H1 (cell line): Measurements from ENCODE around the gene SRSF9. TPM values are rescaled to one million over a fixed set of nuclear protein-coding genes. Genes with fewer than 3 reads are reported as not detected.

Source experiments
- CTCF ChIA-PET: fragments of 300-600 bp; sonication (Branson Sonifier 250); formaldehyde crosslinking; loops from one replicate; lab custom pipeline; 2021; ENCODE audit not compliant: partially characterized antibody; lab: Charles Lee
- POLR2A ChIA-PET: fragments of 300-600 bp; sonication (Branson Sonifier 250); formaldehyde crosslinking; loops from one replicate; lab custom pipeline; 2021; ENCODE audit warnings: inconsistent platforms; ENCODE audit not compliant: partially characterized antibody; lab: Charles Lee
- DNase-seq, 2 experiments: peaks; one replicate each; pipeline versions ENCODE4 v3.0.0 to v3.0.0-alpha.2; 2010 to 2022; ENCODE audit warnings: low spot score in 2 of 2, low read depth in 1 of 2, mixed read lengths in 1 of 2
- FAIRE-seq: peaks from 2 replicates; lab custom pipeline; 2011; peaks lifted over from hg19 to GRCh38; lab: Jason Lieb, UNC
- H2AFZ ChIP-seq: 2 replicates; pipeline ENCODE4 v1.8.1; 2012; ENCODE audit warnings: low read length, inconsistent platforms
- H2AK5ac ChIP-seq: 2 replicates; pipeline ENCODE4 v1.6.1; 2013; ENCODE audit warnings: low read depth, low read length
- H2BK120ac ChIP-seq: replicated peaks from 2 replicates; pipeline ENCODE3; 2013; ENCODE audit warnings: low read depth, low read length, inconsistent platforms
- H2BK12ac ChIP-seq: 2 replicates; pipeline ENCODE4 v1.6.1; 2013; ENCODE audit warnings: low read depth, low read length
- H2BK15ac ChIP-seq: 2 replicates; pipeline ENCODE4 v1.6.1; 2013; ENCODE audit warnings: low read length
- H2BK20ac ChIP-seq: 2 replicates; pipeline ENCODE4 v1.6.1; 2013; ENCODE audit warnings: low read length
- H2BK5ac ChIP-seq: 2 replicates; pipeline ENCODE4 v1.6.1; 2013; ENCODE audit warnings: low read depth, low read length
- H3K14ac ChIP-seq: 2 replicates; pipeline ENCODE4 v1.6.1; 2013; ENCODE audit warnings: inconsistent platforms; ENCODE audit not compliant: insufficient read length
- H3K18ac ChIP-seq: 2 replicates; pipeline ENCODE4 v1.6.1; 2013; ENCODE audit warnings: low read length; ENCODE audit errors: extremely low read depth
- H3K23ac ChIP-seq: 2 replicates; pipeline ENCODE4 v1.6.1; 2013; ENCODE audit warnings: inconsistent platforms; ENCODE audit not compliant: insufficient read length
- H3K23me2 ChIP-seq: 2 replicates; pipeline ENCODE4 v1.6.1; 2013; ENCODE audit warnings: low read depth, low read length
- H3K27ac ChIP-seq: 2 replicates; pipeline ENCODE4 v1.6.1; 2011; ENCODE audit warnings: low read depth, low read length, inconsistent platforms
- H3K27me3 ChIP-seq, 4 experiments: replicated peaks in 1 of 4; 1 replicate in 1 of 4; 2 replicates in 3 of 4; pipeline versions ENCODE4 v1.6.1 to v1.8.1; 2011 to 2013; ENCODE audit warnings: low read length in 3 of 4, mild to moderate bottlenecking in 3 of 4, inconsistent platforms in 2 of 4, mixed read lengths in 2 of 4, moderate library complexity in 1 of 4; ENCODE audit not compliant: control insufficient read depth in 3 of 4, insufficient read depth in 3 of 4; ENCODE audit errors: extremely low read depth in 1 of 4
- H3K36me3 ChIP-seq, 4 experiments: 2 replicates each; pipeline versions ENCODE4 v1.6.1 to v1.8.1; 2011 to 2013; ENCODE audit warnings: mild to moderate bottlenecking in 4 of 4, low read length in 3 of 4, moderate library complexity in 2 of 4, control low read depth in 1 of 4, inconsistent platforms in 1 of 4; ENCODE audit not compliant: insufficient read depth in 4 of 4, control insufficient read depth in 2 of 4
- H3K4ac ChIP-seq: replicated peaks from 2 replicates; pipeline ENCODE3; 2013; ENCODE audit warnings: low read length, low read depth, mixed read lengths, inconsistent platforms; ENCODE audit not compliant: insufficient read length
- H3K4me1 ChIP-seq, 4 experiments: replicated peaks in 1 of 4; 1 replicate in 1 of 4; 2 replicates in 3 of 4; pipeline versions ENCODE4 v1.6.1 to v1.8.1; 2011 to 2013; ENCODE audit warnings: low read length in 3 of 4, inconsistent platforms in 2 of 4, mixed read lengths in 1 of 4; ENCODE audit not compliant: insufficient read depth in 4 of 4, control insufficient read depth in 3 of 4
- H3K4me2 ChIP-seq, 2 experiments: 2 replicates each; pipeline versions ENCODE4 v1.6.1 to v1.8.1; 2011 to 2013; ENCODE audit warnings: low read depth in 2 of 2, low read length in 2 of 2, control low read depth in 1 of 2, inconsistent platforms in 1 of 2, mild to moderate bottlenecking in 1 of 2; ENCODE audit not compliant: insufficient read depth in 1 of 2
- H3K4me3 ChIP-seq, 4 experiments: fragments of 200-600, 300-600 bp in 1 of 4; sonication (generic), shearing (Covaris generic), sonication (Bioruptor Twin) in 1 of 4; 2 replicates each; pipeline versions ENCODE4 v1.5.1 to v1.8.1; 2011 to 2016; ENCODE audit warnings: low read length in 4 of 4, low read depth in 3 of 4, control low read depth in 2 of 4, inconsistent platforms in 2 of 4, mild to moderate bottlenecking in 2 of 4, mixed read lengths in 1 of 4, moderate library complexity in 1 of 4; ENCODE audit not compliant: insufficient read depth in 2 of 4; ENCODE audit errors: extremely low read depth in 1 of 4
- H3K56ac ChIP-seq: replicated peaks from 2 replicates; pipeline ENCODE3; 2013; ENCODE audit warnings: low read depth, mild to moderate bottlenecking, mixed read lengths, low read length, inconsistent platforms; ENCODE audit not compliant: insufficient read length
- H3K79me1 ChIP-seq: 2 replicates; pipeline ENCODE4 v1.6.1; 2013; ENCODE audit warnings: low read depth, low read length, control low read depth
- H3K79me2 ChIP-seq, 2 experiments: 2 replicates each; pipeline versions ENCODE4 v1.6.1 to v1.8.1; 2012 to 2013; ENCODE audit warnings: low read length in 2 of 2, mild to moderate bottlenecking in 2 of 2, inconsistent platforms in 1 of 2; ENCODE audit not compliant: insufficient read depth in 2 of 2, control insufficient read depth in 1 of 2
- H3K9ac ChIP-seq, 4 experiments: replicated peaks in 1 of 4; 1 replicate in 1 of 4; 2 replicates in 3 of 4; pipeline versions ENCODE4 v1.6.1 to v1.8.1; 2011 to 2013; ENCODE audit warnings: low read depth in 3 of 4, low read length in 3 of 4, control low read depth in 2 of 4, mild to moderate bottlenecking in 2 of 4, moderate library complexity in 2 of 4, inconsistent platforms in 1 of 4; ENCODE audit errors: extremely low read depth in 1 of 4
- H3K9me3 ChIP-seq, 2 experiments: 2 replicates each; pipeline versions ENCODE4 v1.6.1 to v1.8.1; 2012 to 2013; ENCODE audit warnings: mild to moderate bottlenecking in 2 of 2, moderate library complexity in 2 of 2, control low read depth in 1 of 2, inconsistent platforms in 1 of 2, low read depth in 1 of 2, low read length in 1 of 2, mixed read lengths in 1 of 2; ENCODE audit not compliant: insufficient read depth in 2 of 2
- H4K20me1 ChIP-seq, 2 experiments: replicated peaks in 1 of 2; 2 replicates each; pipeline versions ENCODE3 to v1.8.1; 2011 to 2013; ENCODE audit warnings: inconsistent platforms in 2 of 2, low read length in 2 of 2, mild to moderate bottlenecking in 1 of 2; ENCODE audit not compliant: insufficient read depth in 2 of 2, control insufficient read depth in 1 of 2
- H4K5ac ChIP-seq: 2 replicates; pipeline ENCODE4 v1.6.1; 2013; ENCODE audit warnings: low read length, low read depth, mixed read lengths, inconsistent platforms; ENCODE audit not compliant: insufficient read length
- H4K8ac ChIP-seq: 2 replicates; pipeline ENCODE4 v1.8.0; 2013; ENCODE audit warnings: mild to moderate bottlenecking, moderate library complexity, low read length, inconsistent platforms; ENCODE audit not compliant: insufficient read depth; ENCODE audit errors: extremely low read depth
- H4K91ac ChIP-seq: replicated peaks from 2 replicates; pipeline ENCODE3; 2013; ENCODE audit warnings: low read length, mixed read lengths, inconsistent platforms; ENCODE audit not compliant: insufficient read length
- CEBPB ChIP-seq: IDR thresholded peaks from 2 replicates; pipeline ENCODE4 v1.6.1; 2012; ENCODE audit warnings: low read depth, low read length
- EP300 ChIP-seq, 2 experiments: IDR thresholded peaks; 1 replicate in 1 of 2; 2 replicates in 1 of 2; pipeline ENCODE4 v1.6.1; 2011 to 2012; ENCODE audit warnings: low read depth in 2 of 2, low read length in 2 of 2, mild to moderate bottlenecking in 2 of 2, borderline replicate concordance in 1 of 2, inconsistent platforms in 1 of 2, moderate library complexity in 1 of 2
- HDAC2 ChIP-seq, 2 experiments: fragments of 300-600 bp in 1 of 2; sonication (generic) in 1 of 2; IDR thresholded peaks; 2 replicates each; pipeline ENCODE4 v1.6.1; 2011 to 2012; ENCODE audit warnings: low read depth in 2 of 2, low read length in 2 of 2, mild to moderate bottlenecking in 2 of 2, moderate library complexity in 2 of 2, borderline replicate concordance in 1 of 2, inconsistent platforms in 1 of 2
- HDAC6 ChIP-seq: IDR thresholded peaks from one replicate; pipeline ENCODE4 v1.7.1; 2012; ENCODE audit warnings: low read depth, mild to moderate bottlenecking, inconsistent platforms, low read length, moderate library complexity
- JUND ChIP-seq: IDR thresholded peaks from 2 replicates; pipeline ENCODE4 v1.6.1; 2011; ENCODE audit warnings: mild to moderate bottlenecking, improper control_type of control experiment, low read length
- RAD21 ChIP-seq, 2 experiments: IDR thresholded peaks in 1 of 2; conservative IDR thresholded peaks in 1 of 2; 2 replicates each; pipeline ENCODE4 v1.6.1; 2011; ENCODE audit warnings: low read depth in 2 of 2, low read length in 2 of 2, improper control_type of control experiment in 1 of 2, inconsistent platforms in 1 of 2, mild to moderate bottlenecking in 1 of 2, moderate library complexity in 1 of 2
- SIN3A ChIP-seq, 2 experiments: IDR thresholded peaks in 1 of 2; conservative IDR thresholded peaks in 1 of 2; 2 replicates each; pipeline ENCODE4 v1.6.1; 2011 to 2012; ENCODE audit warnings: low read length in 2 of 2, improper control_type of control experiment in 1 of 2, low read depth in 1 of 2, mild to moderate bottlenecking in 1 of 2
- SRF ChIP-seq: IDR thresholded peaks from 2 replicates; pipeline ENCODE4 v1.6.1; 2011; ENCODE audit warnings: mild to moderate bottlenecking, low read depth, low read length, moderate library complexity
- TAF7 ChIP-seq: optimal IDR thresholded peaks from 2 replicates; pipeline ENCODE3; 2011; ENCODE audit warnings: low read depth, mild to moderate bottlenecking, inconsistent platforms, low read length, moderate library complexity, borderline replicate concordance
- WGBS, 2 experiments: shearing (Covaris generic) in 1 of 2; methylation state at CpG; one replicate each; pipeline versions ENCODE4 v1.1.6 to v1.1.7; 2013 to 2015; ENCODE audit warnings: low lambda C conversion rate in 2 of 2, mixed read lengths in 2 of 2, inconsistent platforms in 1 of 2, low coverage in 1 of 2, missing lambda C conversion rate in 1 of 2; ENCODE audit not compliant: insufficient replicate concordance in 2 of 2, insufficient coverage in 1 of 2, insufficient read length in 1 of 2; ENCODE audit errors: extremely low coverage in 1 of 2, missing lambda C conversion rate in 1 of 2; 5-methylcytosine and 5-hydroxymethylcytosine counted together
- polyA plus RNA-seq, 7 experiments: library from polyadenylated mRNA; depleted of rRNA in 3 of 7; stranded (reverse) in 5 of 7; unstranded in 2 of 7; fragments of >200 nt in 5 of 7; fragments of 200-250 nt in 2 of 7; gene quantifications; 1 replicate in 5 of 7; 2 replicates in 1 of 7; 4 replicates in 1 of 7; pipeline versions ENCODE4 v1.2.1 to v1.2.3, GENCODE V29; 2011 to 2013; ENCODE audit warnings: missing spikeins in 2 of 7, mixed read lengths in 2 of 7
- total RNA-seq: library from RNA; stranded (reverse); fragmentation: NEBNext Ultra II Directional; extraction: Animal tissue kit (Norgen Biotek cat#: 25700); gene quantifications from 2 replicates; pipeline ENCODE4 v1.2.1, GENCODE V29; 2021
- TF ChIP-seq, protein P1 (sequence below): IDR thresholded peaks from 2 replicates; pipeline ENCODE4 v1.6.1; 2011; ENCODE audit warnings: low read length, improper control_type of control experiment

The SRSF9 gene
- total and polyA plus RNA-seq, 2 of the 8 experiments (the other 6 are each of a cell fraction or from before 2014, with no cell fraction given), result 172 to 304 TPM

DNA sequence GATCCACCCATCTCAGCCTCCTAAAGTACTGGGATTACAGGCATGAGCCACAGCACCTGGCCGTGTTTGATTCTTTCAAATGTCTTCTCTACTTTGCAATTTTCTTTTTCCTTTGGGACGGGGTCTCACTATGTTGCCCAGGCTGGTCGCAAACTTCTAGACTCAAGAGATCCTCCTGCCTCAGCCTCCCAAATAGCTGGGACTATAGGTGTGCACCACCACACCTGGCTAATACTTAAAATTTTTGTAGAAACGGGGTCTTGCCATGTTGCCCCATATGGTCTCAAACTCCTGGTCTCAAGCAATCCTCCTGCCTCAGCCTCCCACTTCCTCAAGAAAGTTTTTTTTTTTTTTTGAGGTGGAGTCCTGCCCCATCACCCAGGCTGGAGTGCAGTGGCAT, 21.6 kb downstream of the SRSF9 start:
- POLR2A ChIA-PET, result interaction anchor here (0.6 to 19.6 kb wide), 8 partner anchors 8 to 156 kb away, joined by 3 to 365 read pairs (median 8); partner anchors contain the start of genes COX6A1, RNU4-2 and SRSF9
- H4K8ac ChIP-seq, result no peak overlapping the region
- no peak overlapping the region for H4K5ac ChIP-seq
- H2AK5ac ChIP-seq, result no peak overlapping the region
- H3K79me1 ChIP-seq, result peaks cover 5% of the 10 kb centered on the region
- no peak overlapping the region for H4K91ac ChIP-seq
- H3K56ac ChIP-seq, result no peak overlapping the region
- no peaks in the 10 kb centered on the region for H3K9me3 ChIP-seq
- H3K4me2 ChIP-seq, result no peak overlapping the region; a peak in 1 of 4 replicates
- H3K79me2 ChIP-seq, result peaks cover 17 to 57% of the 10 kb centered on the region in 2 experiments
- H3K27me3 ChIP-seq, result no peaks in the 10 kb centered on the region
- no peak overlapping the region for H2BK12ac ChIP-seq
- CTCF ChIA-PET, result interaction anchor here (0.6 to 2.6 kb wide), 10 partner anchors 9 to 485 kb away, joined by 3 to 20 read pairs (median 4); no protein-coding TSS in a partner anchor
- no peak overlapping the region for H3K18ac ChIP-seq
- H2BK20ac ChIP-seq, result no peak overlapping the region
- peaks cover 5 to 37% (median 18%) of the 10 kb centered on the region in 4 experiments; a peak in 7 of 8 replicates for H3K36me3 ChIP-seq
- H2BK120ac ChIP-seq, result no peak overlapping the region
- H3K23ac ChIP-seq, result no peak overlapping the region
- H3K9ac ChIP-seq, result no peak overlapping the region
- H2BK15ac ChIP-seq, result no peak overlapping the region
- TF ChIP-seq CEBPB, result no peak
- no peak for TF ChIP-seq RAD21 (IDR thresholded peaks at IDR 0.05 in 1 of 2, conservative IDR thresholded peaks at IDR 0.05 in 1 of 2; ENCODE audit: low read depth in 2 of 2, low read length in 2 of 2)
- no peak for TF ChIP-seq HDAC2 (IDR thresholded peaks at IDR 0.05; ENCODE audit: borderline replicate concordance in 1 of 2, low read depth in 2 of 2, low read length in 2 of 2)
- no peak for TF ChIP-seq SRF
- TF ChIP-seq EP300 (IDR thresholded peaks at IDR 0.05; ENCODE audit: borderline replicate concordance in 1 of 2, low read depth in 2 of 2, low read length in 2 of 2), result no peak
- TF ChIP-seq TAF7, result no peak
- TF ChIP-seq, protein P1, sequence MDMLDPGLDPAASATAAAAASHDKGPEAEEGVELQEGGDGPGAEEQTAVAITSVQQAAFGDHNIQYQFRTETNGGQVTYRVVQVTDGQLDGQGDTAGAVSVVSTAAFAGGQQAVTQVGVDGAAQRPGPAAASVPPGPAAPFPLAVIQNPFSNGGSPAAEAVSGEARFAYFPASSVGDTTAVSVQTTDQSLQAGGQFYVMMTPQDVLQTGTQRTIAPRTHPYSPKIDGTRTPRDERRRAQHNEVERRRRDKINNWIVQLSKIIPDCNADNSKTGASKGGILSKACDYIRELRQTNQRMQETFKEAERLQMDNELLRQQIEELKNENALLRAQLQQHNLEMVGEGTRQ, result no peak
- TF ChIP-seq HDAC6, result no peak
- no peak for TF ChIP-seq JUND
- TF ChIP-seq SIN3A (conservative IDR thresholded peaks at IDR 0.05 in 1 of 2, IDR thresholded peaks at IDR 0.05 in 1 of 2; ENCODE audit: low read depth in 1 of 2, low read length in 2 of 2), result no peak
- TF ChIP-seq, all 59 proteins: peak for 0
- H3K4ac ChIP-seq, result no peak overlapping the region
- no peak overlapping the region for H3K4me3 ChIP-seq
- no peak overlapping the region for H3K27ac ChIP-seq
- no peak overlapping the region for H2AFZ ChIP-seq
- peaks cover 7% of the 10 kb centered on the region; the same call in 1 of the 2 replicates for H3K23me2 ChIP-seq
- no peak overlapping the region for H3K14ac ChIP-seq
- peaks cover 2% of the 10 kb centered on the region in 2 experiments for H4K20me1 ChIP-seq
- WGBS, 2 experiments, result 98% methylated on average over 4 of the region's 4 CpGs; no CpG with 5 or more reads in 1 of the 2 experiments
- H3K4me1 ChIP-seq, result peaks cover 0 to 3% (median 1%) of the 10 kb centered on the region in 4 experiments; a peak in 1 of 7 replicates
- no peak for FAIRE-seq
- DNase-seq, result no peak
- H2BK5ac ChIP-seq, result no peak overlapping the region
